K562 (cell line): Measurements from ENCODE around the gene PLA2R1. TPM values are rescaled to one million over a fixed set of nuclear protein-coding genes. Genes with fewer than 3 reads are reported as not detected.

Experiments
- ATAC-seq: fragments of 200-7000 bp; cut with Tn5 transposase; 3 replicates; pipeline ENCODE4 v1.9.1; 2020; ENCODE audit warnings: moderate library complexity
- BruUV-seq: library from RNA; stranded (reverse); fragments of 400-500 nt; replicated peaks from 2 replicates; lab custom pipeline; 2021; lab: Mats Ljungman, UMichigan
- CTCF ChIA-PET: fragments of 300-600 bp; formaldehyde crosslinking; extraction: SDS; loops from one replicate; lab custom pipeline; 2021; ENCODE audit warnings: low intra/inter-chr PET ratio; lab: Yijun Ruan, JAX
- POLR2A ChIA-PET: fragments of 300-600, 350-650 bp; sonication (Branson Sonifier 250); formaldehyde crosslinking; extraction: SDS; loops from one replicate; lab custom pipeline; 2021; ENCODE audit warnings: antibody characterized with exemption, inconsistent platforms; lab: Yijun Ruan, JAX
- DNase-seq, 4 experiments: peaks; one replicate each; pipeline versions ENCODE4 v3.0.0 to v3.0.0-alpha.2; 2011 to 2018; ENCODE audit warnings: low spot score in 3 of 4, mixed read lengths in 3 of 4; ENCODE audit errors: extremely low read depth in 1 of 4
- FAIRE-seq: peaks from 2 replicates; lab custom pipeline; 2011; peaks lifted over from hg19 to GRCh38; lab: Jason Lieb, UNC
- H2AFZ ChIP-seq: 2 replicates; pipeline ENCODE4 v1.6.0; 2011; ENCODE audit warnings: low read depth, low read length, control low read depth, inconsistent platforms
- H3K27ac ChIP-seq: fragments of 200-600 bp; 3 replicates; pipeline ENCODE4 v1.8.0; 2011; ENCODE audit warnings: low read depth, mild to moderate bottlenecking, control low read depth, inconsistent platforms, low read length, moderate library complexity, mixed read lengths; ENCODE audit errors: extremely low read depth
- H3K27me3 ChIP-seq, 2 experiments: fragments of 300-600 bp in 1 of 2; 2 replicates in 1 of 2; 3 replicates in 1 of 2; pipeline versions ENCODE4 v1.6.0 to v1.8.0; 2011; ENCODE audit warnings: inconsistent platforms in 2 of 2, low read length in 2 of 2, mild to moderate bottlenecking in 1 of 2, mixed read lengths in 1 of 2, moderate library complexity in 1 of 2; ENCODE audit not compliant: control insufficient read depth in 2 of 2, insufficient read depth in 2 of 2
- H3K36me3 ChIP-seq: fragments of 300-600 bp; 3 replicates; pipeline ENCODE4 v1.8.0; 2011; ENCODE audit warnings: mild to moderate bottlenecking, low read length, inconsistent platforms; ENCODE audit not compliant: control insufficient read depth, insufficient read depth
- H3K4me1 ChIP-seq, 2 experiments: fragments of 200-600 bp in 1 of 2; replicated peaks in 1 of 2; 2 replicates in 1 of 2; 3 replicates in 1 of 2; pipeline versions ENCODE4 v1.5.1 to v1.8.0; 2011; ENCODE audit warnings: inconsistent platforms in 2 of 2, low read length in 2 of 2, mild to moderate bottlenecking in 1 of 2, mixed read lengths in 1 of 2, moderate library complexity in 1 of 2; ENCODE audit not compliant: control insufficient read depth in 2 of 2, insufficient read depth in 2 of 2
- H3K4me2 ChIP-seq: 2 replicates; pipeline ENCODE4 v1.6.1; 2011; ENCODE audit warnings: low read length, control low read depth, inconsistent platforms, mixed read lengths; ENCODE audit not compliant: insufficient read depth
- H3K4me3 ChIP-seq: fragments of 200-600 bp; sonication (generic), shearing (Covaris generic); 2 replicates; pipeline ENCODE4 v1.5.1; 2016; ENCODE audit warnings: control low read depth, inconsistent platforms
- H3K79me2 ChIP-seq: fragments of 200-600 bp; 3 replicates; pipeline ENCODE4 v1.8.0; 2011; ENCODE audit warnings: low read length, inconsistent platforms; ENCODE audit not compliant: control insufficient read depth, insufficient read depth
- H3K9ac ChIP-seq, 2 experiments: 2 replicates each; pipeline versions ENCODE4 v1.6.0 to v1.6.1; 2011; ENCODE audit warnings: low read depth in 2 of 2, low read length in 2 of 2, control low read depth in 1 of 2, inconsistent platforms in 1 of 2, mild to moderate bottlenecking in 1 of 2, mixed read lengths in 1 of 2; ENCODE audit not compliant: insufficient read depth in 1 of 2
- H3K9me1 ChIP-seq: one replicate; pipeline ENCODE4 v1.6.0; 2011; ENCODE audit warnings: inconsistent platforms, mild to moderate bottlenecking, low read length, moderate library complexity; ENCODE audit not compliant: control insufficient read depth, insufficient read depth
- H3K9me3 ChIP-seq: replicated peaks from 2 replicates; pipeline ENCODE4 v1.5.1; 2011; ENCODE audit warnings: low read depth, low read length, inconsistent platforms; ENCODE audit not compliant: control insufficient read depth, insufficient read depth
- H4K20me1 ChIP-seq: replicated peaks from 2 replicates; pipeline ENCODE4 v1.6.1; 2011; ENCODE audit warnings: low read length, inconsistent platforms, mixed read lengths; ENCODE audit not compliant: control insufficient read depth, insufficient read depth
- CTCF ChIP-seq, 3 experiments: IDR thresholded peaks in 2 of 3; conservative IDR thresholded peaks in 1 of 3; 2 replicates each; pipeline ENCODE4 v1.5.1; 2011 to 2012; ENCODE audit warnings: low read length in 3 of 3, mild to moderate bottlenecking in 3 of 3, control low read depth in 2 of 3, improper control_type of control experiment in 1 of 3, inconsistent platforms in 1 of 3, low read depth in 1 of 3, mixed read lengths in 1 of 3, moderate library complexity in 1 of 3; ENCODE audit not compliant: insufficient read depth in 2 of 3
- ZFP91 ChIP-seq: sonication (generic); formaldehyde crosslinking; IDR thresholded peaks from 2 replicates; pipeline ENCODE4 v1.8.0; 2022; ENCODE audit warnings: mild to moderate bottlenecking, missing genetic modification reagents
- WGBS: fragments of 100-300 bp; shearing (Covaris generic); methylation state at CpG from one replicate; pipeline ENCODE4 v1.1.6; 2016; ENCODE audit warnings: low coverage, mixed read lengths; ENCODE audit not compliant: insufficient coverage; ENCODE audit errors: missing lambda C conversion rate; 5-methylcytosine and 5-hydroxymethylcytosine counted together
- in situ Hi-C: fragments of 300-500 bp; cut with MboI; formaldehyde crosslinking; loops from 4 replicates; pipeline ENCODE4 v1.15.0; 2018; ENCODE audit warnings: inconsistent platforms, mixed read lengths
- intact Hi-C: fragments of 100-400 bp; cut with micrococcal nuclease; formaldehyde crosslinking; loops from 2 replicates; pipeline ENCODE4 v1.14.2; 2022
- polyA plus RNA-seq, 8 experiments: library from polyadenylated mRNA; depleted of rRNA in 4 of 8; stranded (reverse) in 5 of 8; unstranded in 3 of 8; fragments of >200 nt; fragmentation: Nextera tagmentation in 2 of 8; fragmentation: Illumina TruSeq in 1 of 8; extraction: Ambion mirVana in 2 of 8; extraction: Trizol in 1 of 8; gene quantifications; 2 replicates each; pipeline versions ENCODE4 v1.2.1 to v1.2.3, GENCODE V29; 2011 to 2014; ENCODE audit warnings: inconsistent platforms in 1 of 8, missing spikeins in 1 of 8
- total RNA-seq, 7 experiments: library from RNA; depleted of rRNA in 6 of 7; stranded (reverse); fragments of >200 nt in 6 of 7; fragmentation: Illumina TruSeq in 2 of 7; extraction: Trizol in 2 of 7; gene quantifications; 2 replicates each; pipeline versions ENCODE4 v1.2.1 to v1.2.3, GENCODE V29; 2011 to 2021; ENCODE audit warnings: low replicate concordance in 1 of 7

The PLA2R1 gene
- total and polyA plus RNA-seq, 9 of the 15 experiments (the other 6 are each of a cell fraction or from before 2014, with no cell fraction given): not detected

GRCh38 chr2:159998961-159999360 is 63.5 kb downstream of the PLA2R1 start:
- ChIA-PET POLR2A (no interaction called here), CTCF (no interaction called here)
- no peak overlapping the region for H2AFZ ChIP-seq
- H3K9ac ChIP-seq: no peak overlapping the region
- H3K4me3 ChIP-seq: no peak overlapping the region
- H4K20me1 ChIP-seq: no peaks in the 10 kb centered on the region
- no peaks in the 10 kb centered on the region for H3K27me3 ChIP-seq
- BruUV-seq: no TSS peak
- H3K4me2 ChIP-seq: no peak overlapping the region
- H3K4me1 ChIP-seq: no peaks in the 10 kb centered on the region
- 0% methylated on average over 2 of the region's 3 CpGs for WGBS
- H3K36me3 ChIP-seq: no peaks in the 10 kb centered on the region
- no peaks in the 10 kb centered on the region for H3K79me2 ChIP-seq
- in situ Hi-C loops: no loop called here
- ATAC-seq: peak; percentile 65
- H3K27ac ChIP-seq: no peak overlapping the region
- intact Hi-C loops: no loop called here
- TF ChIP-seq CTCF (IDR thresholded peaks at IDR 0.05 in 2 of 3, conservative IDR thresholded peaks at IDR 0.05 in 1 of 3; ENCODE audit: insufficient read depth in 2 of 3, low read depth in 1 of 3, low read length in 3 of 3) (peak in 2 of 3 experiments; percentile 20 to 32; a peak in 2 of 6 replicates), ZFP91 (CRISPR knock-in tag) (no peak)
- no peaks in the 10 kb centered on the region for H3K9me1 ChIP-seq
- FAIRE-seq: no peak
- H3K9me3 ChIP-seq: no peaks in the 10 kb centered on the region
- peak in 1 of 4 experiments; percentile 16 for DNase-seq
